Peyer's patch (tissue), 4 donors: ENCODE results near the gene CDH4. TPM values are rescaled to one million over a fixed set of nuclear protein-coding genes. Genes with fewer than 3 reads are reported as not detected.
"Not testable (repeated sequence)": the region's sequence is repeated elsewhere in the genome, so short reads cannot be mapped to it uniquely, and the experiment has no call there.

ENCODE experiments used
- DNase-seq, 3 donors: peaks; one replicate each; pipeline ENCODE4 v3.0.0-alpha.2; 2017 to 2019
- H3K27ac ChIP-seq, 4 donors: fragments of 200-600 bp; sonication (generic); one replicate each; pipeline ENCODE4 v1.5.1; 2016 to 2019
- H3K27me3 ChIP-seq, 2 donors: fragments of 200-600 bp; sonication (generic); one replicate each; pipeline ENCODE4 v1.5.1; 2019
- H3K36me3 ChIP-seq, 3 donors: fragments of 200-600 bp; sonication (generic); one replicate each; pipeline ENCODE4 v1.5.1; 2016 to 2019
- H3K4me1 ChIP-seq, 4 donors: fragments of 200-600 bp; sonication (generic); one replicate each; pipeline ENCODE4 v1.5.1; 2016 to 2019
- H3K4me3 ChIP-seq, 4 donors: fragments of 200-600 bp; sonication (generic); 1 replicate in 3 of 4; 2 replicates in 1 of 4; pipeline ENCODE4 v1.5.1; 2016 to 2019; ENCODE audit warnings: mild to moderate bottlenecking in 1 of 4
- H3K9me3 ChIP-seq, 4 donors: fragments of 200-600 bp; sonication (generic); one replicate each; pipeline ENCODE4 v1.5.1; 2016 to 2019; ENCODE audit warnings: mild to moderate bottlenecking in 1 of 4
- POLR2A ChIP-seq, 2 donors: fragments of 450-650 bp; IDR thresholded peaks; one replicate each; pipeline ENCODE4 v1.5.1; 2017; ENCODE audit warnings: antibody characterized with exemption in 2 of 2, mild to moderate bottlenecking in 2 of 2, moderate library complexity in 2 of 2
- total RNA-seq, 4 donors: library from RNA; depleted of rRNA; stranded (reverse); fragments of >200 nt; gene quantifications; one replicate each; pipeline ENCODE4 v1.1.0, GENCODE V29; 2016
- TF ChIP-seq, protein P1 (sequence below), 6 experiments: fragments of 450-650 bp in 4 of 6; fragments of 200-600 bp in 2 of 6; sonication (generic) in 1 of 6; IDR thresholded peaks; one replicate each; pipeline ENCODE4 v1.5.1; 2017 to 2019; ENCODE audit warnings: antibody characterized with exemption in 6 of 6, mild to moderate bottlenecking in 3 of 6, moderate library complexity in 1 of 6

Gene CDH4
- total RNA-seq, 4 donors from 2014 or later: 0.27 TPM; not detected in 3

DNA sequence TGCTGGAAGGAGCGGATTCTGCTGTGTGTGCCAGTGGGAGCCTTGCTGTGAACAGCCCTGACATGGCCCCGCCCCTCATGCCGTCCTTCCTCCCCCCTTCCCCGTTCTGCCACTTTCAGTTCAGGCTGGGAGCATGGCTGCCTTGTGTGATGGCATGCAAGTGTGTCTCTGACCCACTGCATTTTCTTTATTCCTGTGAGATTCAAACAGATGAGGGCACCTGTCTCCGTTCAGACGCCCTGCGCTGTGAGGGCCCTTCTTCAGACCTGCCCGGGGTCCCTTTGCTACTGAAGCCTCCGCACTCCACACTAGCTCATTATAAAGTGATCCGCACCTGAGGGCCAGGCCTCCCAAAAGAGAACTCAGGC lies 725.3 kb downstream of the CDH4 start:
- no peak overlapping the region for H3K4me3 ChIP-seq
- DNase-seq: no peak
- no peak overlapping the region for H3K27ac ChIP-seq
- no peaks in the 10 kb centered on the region for H3K4me1 ChIP-seq
- H3K36me3 ChIP-seq: peaks cover 0 to 32% (median 0%) of the 10 kb centered on the region in 3 donors
- no peaks in the 10 kb centered on the region for H3K9me3 ChIP-seq
- no peaks in the 10 kb centered on the region for H3K27me3 ChIP-seq
- TF ChIP-seq, protein P1, sequence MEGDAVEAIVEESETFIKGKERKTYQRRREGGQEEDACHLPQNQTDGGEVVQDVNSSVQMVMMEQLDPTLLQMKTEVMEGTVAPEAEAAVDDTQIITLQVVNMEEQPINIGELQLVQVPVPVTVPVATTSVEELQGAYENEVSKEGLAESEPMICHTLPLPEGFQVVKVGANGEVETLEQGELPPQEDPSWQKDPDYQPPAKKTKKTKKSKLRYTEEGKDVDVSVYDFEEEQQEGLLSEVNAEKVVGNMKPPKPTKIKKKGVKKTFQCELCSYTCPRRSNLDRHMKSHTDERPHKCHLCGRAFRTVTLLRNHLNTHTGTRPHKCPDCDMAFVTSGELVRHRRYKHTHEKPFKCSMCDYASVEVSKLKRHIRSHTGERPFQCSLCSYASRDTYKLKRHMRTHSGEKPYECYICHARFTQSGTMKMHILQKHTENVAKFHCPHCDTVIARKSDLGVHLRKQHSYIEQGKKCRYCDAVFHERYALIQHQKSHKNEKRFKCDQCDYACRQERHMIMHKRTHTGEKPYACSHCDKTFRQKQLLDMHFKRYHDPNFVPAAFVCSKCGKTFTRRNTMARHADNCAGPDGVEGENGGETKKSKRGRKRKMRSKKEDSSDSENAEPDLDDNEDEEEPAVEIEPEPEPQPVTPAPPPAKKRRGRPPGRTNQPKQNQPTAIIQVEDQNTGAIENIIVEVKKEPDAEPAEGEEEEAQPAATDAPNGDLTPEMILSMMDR (IDR thresholded peaks at IDR 0.05): no peak
- no peak for TF ChIP-seq POLR2A (IDR thresholded peaks at IDR 0.05)

DNA sequence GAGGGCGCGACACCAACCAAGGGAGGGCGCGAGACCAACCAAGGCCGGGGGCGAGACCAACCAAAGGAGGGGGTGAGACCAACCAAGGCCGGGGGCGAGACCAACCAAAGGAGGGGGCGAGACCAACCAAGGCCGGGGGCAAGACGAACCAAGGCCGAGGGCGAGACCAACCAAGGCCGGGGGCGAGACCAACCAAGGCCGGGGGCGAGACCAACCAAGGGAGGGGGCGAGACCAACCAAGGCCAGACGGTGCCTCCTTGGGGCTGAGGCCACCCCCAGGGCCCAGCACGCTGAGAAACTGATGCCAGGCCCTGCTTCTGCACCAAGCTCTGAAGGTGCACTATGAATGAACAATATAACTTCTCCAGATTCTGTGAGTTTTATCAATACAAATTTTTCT lies 726.4 kb downstream of the CDH4 start:
- no peak for DNase-seq
- peaks cover 0 to 37% (median 0%) of the 10 kb centered on the region in 3 donors for H3K36me3 ChIP-seq
- no peaks in the 10 kb centered on the region for H3K9me3 ChIP-seq
- H3K4me1 ChIP-seq: no peaks in the 10 kb centered on the region
- no peak for TF ChIP-seq POLR2A (IDR thresholded peaks at IDR 0.05)
- TF ChIP-seq, protein P1 (IDR thresholded peaks at IDR 0.05): no peak
- no peak overlapping the region for H3K27ac ChIP-seq
- H3K27me3 ChIP-seq: no peaks in the 10 kb centered on the region
- H3K4me3 ChIP-seq: no peak overlapping the region

DNA sequence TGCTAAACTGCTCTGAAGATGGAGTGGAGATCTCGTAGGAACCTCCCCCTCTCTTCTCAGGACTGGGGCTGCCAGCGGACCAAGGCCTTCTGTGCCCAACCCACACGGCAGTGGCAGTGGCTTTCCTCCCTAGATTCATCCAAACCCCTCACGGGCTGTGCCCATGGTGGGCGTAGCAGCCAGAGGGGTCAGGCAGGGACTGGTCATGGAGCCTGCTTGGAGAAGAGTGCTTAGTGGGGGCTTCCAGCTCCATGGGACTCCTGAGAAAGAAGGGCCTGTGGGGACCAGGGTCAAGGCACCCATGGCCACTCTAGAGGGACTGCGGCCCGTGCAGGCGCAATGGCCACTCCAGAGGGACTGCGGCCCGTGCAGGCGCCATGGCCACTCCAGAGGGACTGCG lies 727.0 kb downstream of the CDH4 start:
- peaks cover 0 to 31% (median 0%) of the 10 kb centered on the region in 3 donors for H3K36me3 ChIP-seq

DNA sequence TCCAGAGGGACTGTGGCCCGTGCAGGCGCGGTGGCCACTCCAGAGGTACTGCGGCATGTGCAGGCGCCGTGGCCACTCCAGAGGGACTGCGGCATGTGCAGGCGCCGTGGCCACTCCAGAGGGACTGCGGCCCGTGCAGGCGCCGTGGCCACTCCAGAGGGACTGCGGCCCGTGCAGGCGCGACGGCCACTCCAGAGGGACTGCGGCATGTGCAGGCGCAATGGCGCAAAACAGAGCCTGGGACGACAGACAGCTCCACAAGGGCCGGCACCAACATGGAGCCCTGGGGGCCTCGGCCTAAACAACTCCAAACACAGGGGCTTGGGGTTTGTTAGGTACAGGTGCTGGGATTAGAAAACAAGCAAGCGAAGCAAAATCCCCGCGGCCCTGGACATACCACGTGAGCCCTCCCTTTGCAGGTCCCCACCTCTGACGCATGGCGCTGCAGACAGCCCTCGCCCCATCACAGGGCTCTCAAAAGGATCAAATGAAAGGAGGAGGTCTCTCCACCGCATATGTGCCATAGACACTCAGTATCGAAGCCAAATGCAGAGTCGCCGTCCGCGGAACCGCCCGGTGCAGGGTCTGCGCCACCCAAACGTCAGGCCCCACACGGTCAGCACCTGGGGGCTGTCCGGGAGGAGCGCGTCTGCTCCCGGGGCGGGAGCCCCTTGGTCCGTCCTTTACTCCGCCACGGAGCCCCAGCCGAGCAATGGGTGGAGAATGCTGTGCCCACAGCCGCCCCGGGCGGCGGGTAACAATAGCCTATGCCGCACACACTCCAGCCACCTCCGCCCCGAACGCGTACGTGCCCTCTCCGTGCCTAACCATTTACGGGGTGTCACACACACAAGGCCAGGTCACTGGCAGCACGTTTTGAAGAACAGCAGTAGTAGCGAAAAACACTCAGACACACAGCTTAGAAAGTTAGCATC lies 727.9 kb downstream of the CDH4 start:
- Histone ChIP-seq H3K4me3 (no peak overlapping the region), H3K27me3 (no peaks in the 10 kb centered on the region), H3K9me3 (no peaks in the 10 kb centered on the region), H3K4me1 (no peaks in the 10 kb centered on the region), H3K36me3 (peaks cover 0 to 26% (median 0%) of the 10 kb centered on the region in 3 donors), H3K27ac (no peak overlapping the region)
- TF ChIP-seq POLR2A (IDR thresholded peaks at IDR 0.05): no peak
- TF ChIP-seq, protein P1 (IDR thresholded peaks at IDR 0.05): no peak
- DNase-seq: no peak

More for the DNA sequence above, 727.0 kb downstream of the CDH4 start:
- H3K27ac ChIP-seq: no peak overlapping the region
- DNase-seq: no peak
- H3K4me3 ChIP-seq: no peak overlapping the region
- no peaks in the 10 kb centered on the region for H3K27me3 ChIP-seq
- TF ChIP-seq POLR2A (IDR thresholded peaks at IDR 0.05): no peak
- TF ChIP-seq, protein P1 (IDR thresholded peaks at IDR 0.05): no peak
- no peaks in the 10 kb centered on the region for H3K9me3 ChIP-seq
- H3K4me1 ChIP-seq: no peaks in the 10 kb centered on the region

DNA sequence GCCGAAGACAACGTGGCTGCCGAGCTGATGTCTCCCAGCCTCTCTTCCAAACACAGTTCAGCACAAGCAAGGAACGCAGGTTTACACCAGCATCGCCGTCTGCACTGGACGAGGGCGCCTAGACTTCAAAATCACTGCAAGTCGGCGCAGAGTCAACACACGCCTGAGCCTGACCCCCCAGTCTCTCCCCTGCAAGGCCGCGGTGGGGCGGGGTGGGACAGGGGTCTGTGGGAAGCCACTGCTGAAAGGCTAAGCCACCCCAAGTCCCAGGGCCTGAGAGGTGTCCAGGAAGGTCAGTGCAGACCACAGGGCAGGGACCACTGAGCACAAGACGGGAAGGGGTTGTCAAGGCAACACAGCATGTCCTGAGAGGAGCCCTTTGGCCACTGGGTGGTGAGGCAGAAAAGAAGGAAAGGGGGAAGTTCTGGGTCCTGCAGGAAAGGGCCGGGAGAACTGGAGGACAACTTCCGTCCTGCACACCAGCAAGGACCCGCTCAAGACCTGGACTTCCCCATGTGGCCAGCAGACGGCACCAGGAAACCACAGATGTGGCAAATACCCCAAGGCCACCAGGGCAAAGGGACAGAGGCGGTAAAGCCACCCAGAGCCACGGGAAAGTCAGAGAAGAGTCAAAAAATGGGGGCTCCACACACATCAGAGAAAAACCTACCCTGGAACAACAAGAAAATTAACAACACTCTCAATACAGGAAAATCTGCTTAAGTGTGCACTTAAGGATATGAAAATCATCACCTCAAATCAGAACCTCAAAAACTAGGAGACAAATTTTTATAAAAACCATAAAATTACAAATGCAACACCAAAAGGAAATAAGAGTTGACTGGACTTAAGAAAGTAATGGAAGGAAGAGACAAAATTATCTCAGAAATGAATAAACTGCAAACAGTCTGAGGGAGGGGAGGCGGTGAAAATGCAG lies 728.9 kb downstream of the CDH4 start:
- TF ChIP-seq, protein P1 (IDR thresholded peaks at IDR 0.05): peak; percentile 7 to 42 (median 38)
- TF ChIP-seq POLR2A (IDR thresholded peaks at IDR 0.05): no peak
- H3K27ac ChIP-seq: no peak overlapping the region
- no peak overlapping the region for H3K4me3 ChIP-seq
- H3K4me1 ChIP-seq: no peaks in the 10 kb centered on the region
- H3K36me3 ChIP-seq: peaks cover 0 to 19% (median 0%) of the 10 kb centered on the region in 3 donors
- DNase-seq: peak in 1 of 3 donors; percentile 31
- H3K27me3 ChIP-seq: no peaks in the 10 kb centered on the region
- H3K9me3 ChIP-seq: no peaks in the 10 kb centered on the region

DNA sequence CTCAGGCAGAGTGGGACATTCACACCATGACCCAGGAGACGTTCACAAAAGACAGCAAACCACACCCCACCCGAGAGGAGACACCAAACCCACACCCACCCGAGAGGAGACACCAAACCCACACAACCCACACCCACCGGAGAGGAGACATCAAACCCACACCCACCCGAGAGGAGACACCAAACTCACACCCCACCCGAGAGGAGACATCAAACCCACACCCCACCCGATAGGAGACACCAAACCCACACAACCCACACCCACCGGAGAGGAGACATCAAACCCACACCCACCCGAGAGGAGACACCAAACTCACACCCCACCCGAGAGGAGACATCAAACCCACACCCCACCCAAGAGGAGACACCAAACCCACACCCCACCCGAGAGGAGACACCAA lies 729.6 kb downstream of the CDH4 start:
- H3K4me1 ChIP-seq, H3K27ac ChIP-seq, DNase-seq, H3K9me3 ChIP-seq, H3K27me3 ChIP-seq, H3K4me3 ChIP-seq: not testable (repeated sequence)
- H3K36me3 ChIP-seq: peaks cover 0 to 13% (median 0%) of the 10 kb centered on the region in 3 donors
